Mesenchymal stem cell (in vitro differentiated cells and primary cell): ENCODE data around the gene SRL.

ENCODE experiments used
- DNase-seq: peaks from one replicate; pipeline ENCODE4 v3.0.0-alpha.2; 2013
- H2AFZ ChIP-seq: one replicate; pipeline ENCODE4 v1.6.1; 2013; ENCODE audit warnings: low read depth, mild to moderate bottlenecking, control low read depth, inconsistent platforms, low read length, moderate library complexity
- H2AK5ac ChIP-seq: 2 replicates; pipeline ENCODE4 v1.6.1; 2013; ENCODE audit warnings: low read length, moderate library complexity, mild to moderate bottlenecking, inconsistent platforms; ENCODE audit not compliant: severe bottlenecking
- H2BK120ac ChIP-seq: one replicate; pipeline ENCODE4 v1.6.1; 2013; ENCODE audit warnings: low read depth, mild to moderate bottlenecking, inconsistent platforms, low read length, moderate library complexity
- H2BK12ac ChIP-seq, 2 experiments: one replicate each; pipeline ENCODE4 v1.6.1; 2013; ENCODE audit warnings: inconsistent platforms in 2 of 2, low read length in 2 of 2, mild to moderate bottlenecking in 2 of 2, moderate library complexity in 2 of 2, control low read depth in 1 of 2
- H2BK15ac ChIP-seq: one replicate; pipeline ENCODE4 v1.6.1; 2013; ENCODE audit warnings: mild to moderate bottlenecking, low read depth, inconsistent platforms; ENCODE audit not compliant: poor library complexity, severe bottlenecking
- H2BK5ac ChIP-seq: 2 replicates; pipeline ENCODE4 v1.6.1; 2013; ENCODE audit warnings: low read depth, mild to moderate bottlenecking, low read length, control low read depth, inconsistent platforms; ENCODE audit not compliant: poor library complexity, severe bottlenecking
- H3K14ac ChIP-seq, 2 experiments: one replicate each; pipeline ENCODE4 v1.6.1; 2013; ENCODE audit warnings: inconsistent platforms in 2 of 2, low read length in 2 of 2, control low read depth in 1 of 2, mild to moderate bottlenecking in 1 of 2, moderate library complexity in 1 of 2
- H3K18ac ChIP-seq, 2 experiments: one replicate each; pipeline ENCODE4 v1.6.1; 2013; ENCODE audit warnings: inconsistent platforms in 2 of 2, low read length in 2 of 2, control low read depth in 1 of 2, low read depth in 1 of 2, mild to moderate bottlenecking in 1 of 2
- H3K23ac ChIP-seq, 2 experiments: one replicate each; pipeline ENCODE4 v1.6.1; 2013; ENCODE audit warnings: inconsistent platforms in 2 of 2, low read length in 2 of 2, mild to moderate bottlenecking in 2 of 2, moderate library complexity in 2 of 2, control low read depth in 1 of 2
- H3K27ac ChIP-seq: 2 replicates; pipeline ENCODE4 v1.5.1; 2013; ENCODE audit warnings: mild to moderate bottlenecking, moderate library complexity, low read length, control low read depth, inconsistent platforms; ENCODE audit not compliant: poor library complexity, severe bottlenecking
- H3K27me3 ChIP-seq, 2 experiments: 2 replicates each; pipeline versions ENCODE4 v1.6.1 to v1.7.0; 2013; ENCODE audit warnings: low read length in 2 of 2, mild to moderate bottlenecking in 2 of 2, moderate library complexity in 2 of 2, control low read depth in 1 of 2, inconsistent platforms in 1 of 2; ENCODE audit not compliant: control insufficient read depth in 1 of 2, insufficient read depth in 1 of 2
- H3K36me3 ChIP-seq, 2 experiments: 2 replicates each; pipeline versions ENCODE4 v1.6.1 to v1.7.0; 2013; ENCODE audit warnings: low read length in 2 of 2, control low read depth in 1 of 2, inconsistent platforms in 1 of 2, low read depth in 1 of 2, mild to moderate bottlenecking in 1 of 2; ENCODE audit not compliant: insufficient read depth in 2 of 2, control insufficient read depth in 1 of 2
- H3K4ac ChIP-seq, 2 experiments: one replicate each; pipeline ENCODE4 v1.6.1; 2013; ENCODE audit warnings: inconsistent platforms in 2 of 2, low read length in 2 of 2, mild to moderate bottlenecking in 2 of 2, moderate library complexity in 2 of 2, control low read depth in 1 of 2, low read depth in 1 of 2
- H3K4me1 ChIP-seq: 2 replicates; pipeline ENCODE4 v1.6.1; 2013; ENCODE audit warnings: low read depth, low read length, control low read depth; ENCODE audit not compliant: control insufficient read depth, insufficient read depth
- H3K4me2 ChIP-seq: 2 replicates; pipeline ENCODE4 v1.6.1; 2013; ENCODE audit warnings: low read length, mild to moderate bottlenecking, inconsistent platforms; ENCODE audit not compliant: poor library complexity, severe bottlenecking
- H3K4me3 ChIP-seq, 2 experiments: 2 replicates each; pipeline versions ENCODE4 v1.5.1 to v1.7.0; 2013; ENCODE audit warnings: low read length in 2 of 2, mild to moderate bottlenecking in 2 of 2, control low read depth in 1 of 2, low read depth in 1 of 2; ENCODE audit not compliant: insufficient read depth in 1 of 2
- H3K79me1 ChIP-seq: replicated peaks from 2 replicates; pipeline ENCODE4 v1.6.1; 2013; ENCODE audit warnings: mild to moderate bottlenecking, control low read depth, low read length, inconsistent platforms; ENCODE audit not compliant: poor library complexity, severe bottlenecking
- H3K9ac ChIP-seq: 2 replicates; pipeline ENCODE4 v1.7.0; 2013; ENCODE audit warnings: mild to moderate bottlenecking, low read length, moderate library complexity
- H3K9me3 ChIP-seq: 2 replicates; pipeline ENCODE4 v1.7.0; 2013; ENCODE audit warnings: mild to moderate bottlenecking, low read length; ENCODE audit not compliant: control insufficient read depth
- H4K8ac ChIP-seq: one replicate; pipeline ENCODE4 v1.6.1; 2013; ENCODE audit warnings: inconsistent platforms, mild to moderate bottlenecking, low read length, moderate library complexity
- H4K91ac ChIP-seq: one replicate; pipeline ENCODE4 v1.6.1; 2013; ENCODE audit warnings: mild to moderate bottlenecking, low read length, inconsistent platforms
- WGBS: methylation state at CpG from one replicate; pipeline ENCODE4 v1.1.7; 2013; ENCODE audit warnings: mixed read lengths; 5-methylcytosine and 5-hydroxymethylcytosine counted together

Gene SRL

GRCh38 chr16:4246777-4247459, 5.0 kb upstream of the SRL start:
- Histone ChIP-seq H3K79me1 (no peaks in the 10 kb centered on the region), H2AFZ (no peak overlapping the region), H3K36me3 (no peaks in the 10 kb centered on the region), H3K23ac (no peak overlapping the region), H2BK15ac (no peak overlapping the region), H3K4ac (no peak overlapping the region), H4K8ac (no peak overlapping the region), H3K27me3 (peaks cover 0 to 28% of the 10 kb centered on the region in 2 experiments), H2BK12ac (no peak overlapping the region), H3K4me1 (no peaks in the 10 kb centered on the region), H3K27ac (no peak overlapping the region), H3K14ac (peak overlapping the region in 1 of 2 experiments; percentile 36), H3K4me2 (no peak overlapping the region), H2AK5ac (no peak overlapping the region), H3K4me3 (no peak overlapping the region), H3K9ac (no peak overlapping the region), H2BK5ac (no peak overlapping the region), H3K18ac (no peak overlapping the region), H3K9me3 (no peaks in the 10 kb centered on the region), H2BK120ac (no peak overlapping the region), H4K91ac (no peak overlapping the region)
- no peak for DNase-seq
- WGBS, result 90% methylated on average over 14 of the region's 14 CpGs

DNA sequence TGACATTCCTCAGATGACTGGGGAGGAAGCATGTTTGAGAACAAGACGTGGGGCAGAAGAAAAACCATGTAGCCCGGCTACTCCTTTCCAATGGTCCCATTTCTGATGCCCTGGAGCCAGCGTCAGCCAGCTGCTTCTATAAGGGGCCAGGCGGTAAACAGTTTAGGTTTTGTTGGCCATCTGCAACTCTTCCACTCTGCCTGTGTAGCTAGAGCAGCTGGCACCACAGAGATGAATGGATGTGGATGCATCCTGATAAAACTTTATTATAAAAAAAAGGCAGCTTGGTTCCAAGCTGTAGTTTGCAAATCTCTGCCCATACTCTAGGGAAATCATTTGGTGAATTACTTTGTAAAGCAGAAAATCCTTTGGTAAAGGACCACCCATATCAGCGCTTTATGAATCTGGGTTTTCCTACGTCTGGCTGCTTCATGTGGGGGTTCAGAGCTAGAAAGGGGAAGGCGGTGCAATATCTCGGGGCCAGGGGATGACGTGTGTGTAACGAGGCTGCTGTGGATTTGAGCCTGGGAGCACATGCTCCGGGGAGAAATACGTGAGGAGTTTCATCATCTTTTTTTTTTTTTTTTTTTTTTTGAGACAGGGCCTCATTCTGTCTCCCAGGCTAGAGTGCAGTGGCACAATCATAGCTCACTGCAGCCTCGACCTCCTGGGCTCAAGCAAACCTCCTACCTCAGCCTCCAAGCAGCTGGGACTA, 3.4 kb upstream of the SRL start:
- H2BK120ac ChIP-seq, result no peak overlapping the region
- H2AFZ ChIP-seq, result no peak overlapping the region
- no peak overlapping the region for H3K14ac ChIP-seq
- no peak overlapping the region for H4K8ac ChIP-seq
- H2BK12ac ChIP-seq, result no peak overlapping the region
- no peak for DNase-seq
- no peak overlapping the region for H3K4me2 ChIP-seq
- no peak overlapping the region for H2BK15ac ChIP-seq
- H3K27ac ChIP-seq, result no peak overlapping the region
- H3K27me3 ChIP-seq, result peaks cover 0 to 40% of the 10 kb centered on the region in 2 experiments
- no peak overlapping the region for H2AK5ac ChIP-seq
- no peak overlapping the region for H3K23ac ChIP-seq
- H3K4me1 ChIP-seq, result no peaks in the 10 kb centered on the region
- H3K4ac ChIP-seq, result no peak overlapping the region
- no peak overlapping the region for H3K18ac ChIP-seq
- H2BK5ac ChIP-seq, result no peak overlapping the region
- H3K36me3 ChIP-seq, result no peaks in the 10 kb centered on the region
- WGBS, result 87% methylated on average over 13 of the region's 13 CpGs
- no peaks in the 10 kb centered on the region for H3K9me3 ChIP-seq
- H3K79me1 ChIP-seq, result no peaks in the 10 kb centered on the region
- no peak overlapping the region for H4K91ac ChIP-seq
- H3K9ac ChIP-seq, result peak overlapping the region; percentile 49
- no peak overlapping the region for H3K4me3 ChIP-seq

GRCh38 chr16:4244254-4245076, 2.6 kb upstream of the SRL start:
- H3K4me2 ChIP-seq, result no peak overlapping the region

More at GRCh38 chr16:4244254-4245076, 2.6 kb upstream of the SRL start:
- Histone ChIP-seq H3K79me1 (no peaks in the 10 kb centered on the region), H2AFZ (no peak overlapping the region), H2BK15ac (no peak overlapping the region), H3K9ac (no peak overlapping the region), H3K36me3 (no peaks in the 10 kb centered on the region), H3K14ac (no peak overlapping the region), H3K23ac (no peak overlapping the region), H3K9me3 (no peaks in the 10 kb centered on the region), H3K27ac (no peak overlapping the region), H3K27me3 (peaks cover 0 to 48% of the 10 kb centered on the region in 2 experiments), H4K91ac (no peak overlapping the region), H2BK5ac (no peak overlapping the region), H2BK12ac (no peak overlapping the region), H3K4me1 (no peaks in the 10 kb centered on the region), H3K18ac (no peak overlapping the region), H4K8ac (no peak overlapping the region), H3K4ac (no peak overlapping the region), H2BK120ac (no peak overlapping the region), H2AK5ac (no peak overlapping the region), H3K4me3 (no peak overlapping the region)
- 86% methylated on average over 9 of the region's 10 CpGs for WGBS
- no peak for DNase-seq
